GM13977 (cell line): ENCODE results near the gene MED12.

Source experiments
- DNase-seq: peaks from one replicate; pipeline ENCODE4 v3.0.0; 2012; ENCODE audit warnings: low spot score
- in situ Hi-C: fragments of 300-500 bp; cut with MboI; formaldehyde crosslinking; loops from one replicate; pipeline ENCODE4 v1.12.0; 2022; ENCODE audit warnings: low sequenced_read_pairs, low pct_unique_long_range_greater_than_20kb, mixed read lengths, inconsistent platforms; ENCODE audit not compliant: unreplicated experiment
- TF ChIP-seq, protein P1 (sequence below): IDR thresholded peaks from 2 replicates; pipeline ENCODE4 v1.5.1; 2012; ENCODE audit warnings: mild to moderate bottlenecking, control low read depth; ENCODE audit not compliant: insufficient read depth; ENCODE audit errors: extremely low read depth, missing control alignments

The MED12 gene

GRCh38 chrX:71091263-71091662 lies 27.1 kb upstream of the MED12 start:
- in situ Hi-C loops, result no loop called here
- no peak for DNase-seq
- TF ChIP-seq, protein P1, sequence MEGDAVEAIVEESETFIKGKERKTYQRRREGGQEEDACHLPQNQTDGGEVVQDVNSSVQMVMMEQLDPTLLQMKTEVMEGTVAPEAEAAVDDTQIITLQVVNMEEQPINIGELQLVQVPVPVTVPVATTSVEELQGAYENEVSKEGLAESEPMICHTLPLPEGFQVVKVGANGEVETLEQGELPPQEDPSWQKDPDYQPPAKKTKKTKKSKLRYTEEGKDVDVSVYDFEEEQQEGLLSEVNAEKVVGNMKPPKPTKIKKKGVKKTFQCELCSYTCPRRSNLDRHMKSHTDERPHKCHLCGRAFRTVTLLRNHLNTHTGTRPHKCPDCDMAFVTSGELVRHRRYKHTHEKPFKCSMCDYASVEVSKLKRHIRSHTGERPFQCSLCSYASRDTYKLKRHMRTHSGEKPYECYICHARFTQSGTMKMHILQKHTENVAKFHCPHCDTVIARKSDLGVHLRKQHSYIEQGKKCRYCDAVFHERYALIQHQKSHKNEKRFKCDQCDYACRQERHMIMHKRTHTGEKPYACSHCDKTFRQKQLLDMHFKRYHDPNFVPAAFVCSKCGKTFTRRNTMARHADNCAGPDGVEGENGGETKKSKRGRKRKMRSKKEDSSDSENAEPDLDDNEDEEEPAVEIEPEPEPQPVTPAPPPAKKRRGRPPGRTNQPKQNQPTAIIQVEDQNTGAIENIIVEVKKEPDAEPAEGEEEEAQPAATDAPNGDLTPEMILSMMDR, result no peak

GRCh38 chrX:71095033-71095432 lies 23.4 kb upstream of the MED12 start:
- in situ Hi-C loops, result no loop called here
- no peak for DNase-seq
- TF ChIP-seq, protein P1, result no peak

DNA sequence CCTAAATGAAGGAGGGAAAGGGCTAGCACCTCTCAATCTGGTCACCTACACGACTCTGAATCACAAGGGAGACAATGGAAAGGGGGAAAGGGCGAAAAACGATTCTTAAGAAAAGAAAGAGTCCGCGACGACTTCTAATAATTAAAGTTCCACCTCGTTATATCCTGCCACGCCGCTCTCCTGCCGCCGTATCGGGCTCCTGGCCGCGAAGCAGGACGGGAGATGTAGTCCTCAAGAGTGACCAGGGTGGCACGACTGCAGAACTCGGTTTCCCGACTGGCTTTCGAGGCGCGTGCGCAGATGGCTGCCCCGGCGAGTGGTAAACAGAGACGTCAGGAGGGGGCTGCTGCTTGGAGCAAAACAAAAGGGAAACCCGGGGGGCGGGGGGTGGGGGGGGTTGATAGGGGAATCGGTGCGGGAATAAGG lies 22.8 kb upstream of the MED12 start, which contains the start of gene FOXO4:
Gene FOXO4, plus strand, starts transcription at position 297 of the 426 bp plus-strand sequence. CDS start 678 bp downstream, outside the sequence.
- DNase-seq, result peak; percentile 82
- TF ChIP-seq, protein P1, result no peak
- in situ Hi-C loops, result no loop called here

DNA sequence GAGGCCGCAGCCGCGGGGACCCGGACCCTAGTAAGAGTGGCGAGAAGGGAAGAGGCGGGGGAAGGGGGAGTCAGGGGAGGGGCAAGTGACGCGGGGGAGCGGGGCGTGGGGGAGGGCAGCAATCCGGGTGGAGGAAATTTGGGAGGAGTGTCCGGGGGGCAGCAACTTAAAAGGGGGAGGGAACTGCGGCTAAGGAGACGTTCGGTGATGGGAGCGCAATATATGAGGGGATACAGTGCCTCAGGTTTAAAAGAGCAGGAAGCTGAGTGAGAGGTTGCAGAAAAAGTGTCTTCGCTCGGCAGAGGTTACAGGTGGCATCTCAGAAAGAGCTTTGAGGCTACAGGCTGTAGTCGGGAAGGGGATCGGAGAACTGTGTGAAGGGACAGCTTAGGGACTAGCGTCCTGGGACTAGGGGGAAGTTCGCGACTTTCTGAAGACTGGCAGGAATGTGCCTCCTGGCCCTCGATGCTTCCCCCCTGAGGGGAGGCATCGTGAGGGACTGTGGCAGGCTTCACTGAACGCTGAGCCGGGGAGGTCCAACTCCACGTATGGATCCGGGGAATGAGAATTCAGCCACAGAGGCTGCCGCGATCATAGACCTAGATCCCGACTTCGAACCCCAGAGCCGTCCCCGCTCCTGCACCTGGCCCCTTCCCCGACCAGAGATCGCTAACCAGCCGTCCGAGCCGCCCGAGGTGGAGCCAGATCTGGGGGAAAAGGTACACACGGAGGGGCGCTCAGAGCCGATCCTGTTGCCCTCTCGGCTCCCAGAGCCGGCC lies 22.2 kb upstream of the MED12 start:
- in situ Hi-C loops, result no loop called here
- TF ChIP-seq, protein P1, result no peak
- no peak for DNase-seq

DNA sequence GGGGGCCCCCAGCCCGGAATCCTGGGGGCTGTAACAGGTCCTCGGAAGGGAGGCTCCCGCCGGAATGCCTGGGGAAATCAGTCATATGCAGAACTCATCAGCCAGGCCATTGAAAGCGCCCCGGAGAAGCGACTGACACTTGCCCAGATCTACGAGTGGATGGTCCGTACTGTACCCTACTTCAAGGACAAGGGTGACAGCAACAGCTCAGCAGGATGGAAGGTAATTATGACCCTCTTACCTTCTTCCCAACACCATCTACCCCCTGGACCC lies 21.7 kb upstream of the MED12 start:
- DNase-seq, result no peak
- TF ChIP-seq, protein P1, result no peak
- in situ Hi-C loops, result no loop called here

DNA sequence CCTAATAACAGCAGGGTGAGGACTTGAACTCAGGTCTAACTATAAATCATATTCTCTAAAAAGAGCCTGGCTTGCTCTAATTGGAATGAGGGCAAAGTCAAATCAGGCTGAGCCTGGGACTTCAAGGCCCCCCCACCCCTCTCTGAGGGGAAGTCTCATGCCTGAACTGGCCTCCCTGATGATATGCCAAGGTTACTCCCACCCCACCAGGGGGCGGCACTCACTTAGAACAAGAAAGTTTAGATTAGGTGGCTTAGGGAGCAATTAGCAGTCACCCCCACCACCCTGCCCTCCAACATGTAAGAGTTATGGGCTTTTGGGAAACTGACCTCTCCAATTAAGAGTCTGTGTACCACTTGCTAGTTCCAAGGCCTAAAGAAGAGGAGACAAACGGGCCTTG lies 20.1 kb upstream of the MED12 start:
- in situ Hi-C loops, result no loop called here
- TF ChIP-seq, protein P1, result peak; percentile 60

GRCh38 chrX:71098951-71099506 lies 19.4 kb upstream of the MED12 start:
- in situ Hi-C loops, result no loop called here
- TF ChIP-seq, protein P1, result no peak
- DNase-seq, result no peak

More for the DNA sequence above, 20.1 kb upstream of the MED12 start:
- peak; percentile 60 for DNase-seq
